Large intestine (tissue), 3 donors: ENCODE measurements around the gene ZNF280B. TPM values are rescaled to one million over a fixed set of nuclear protein-coding genes. Genes with fewer than 3 reads are reported as not detected.
A peak's percentile ranks its signal among the peaks of the same experiment; 100 is the strongest.
"Not testable (repeated sequence)": the region's sequence is repeated elsewhere in the genome, so short reads cannot be mapped to it uniquely, and the experiment has no call there.

Source experiments
- DNase-seq, 2 donors: peaks; one replicate each; pipeline versions ENCODE4 v3.0.0 to v3.0.0-alpha.2; 2013
- H3K27ac ChIP-seq: one replicate; pipeline ENCODE4 v1.5.1; 2013; ENCODE audit warnings: low read length
- H3K27me3 ChIP-seq: 2 replicates; pipeline ENCODE4 v1.6.1; 2013; ENCODE audit warnings: low read length; ENCODE audit not compliant: control insufficient read depth, insufficient read depth
- H3K36me3 ChIP-seq: 2 replicates; pipeline ENCODE4 v1.6.1; 2013; ENCODE audit warnings: low read length; ENCODE audit not compliant: control insufficient read depth, insufficient read depth
- H3K4me1 ChIP-seq: one replicate; pipeline ENCODE4 v1.6.1; 2013; ENCODE audit warnings: low read length; ENCODE audit not compliant: control insufficient read depth, insufficient read depth
- H3K4me3 ChIP-seq: one replicate; pipeline ENCODE4 v1.5.1; 2013; ENCODE audit warnings: low read length
- H3K9me3 ChIP-seq: one replicate; pipeline ENCODE4 v1.6.1; 2013; ENCODE audit warnings: mild to moderate bottlenecking, low read depth, low read length, moderate library complexity; ENCODE audit not compliant: control insufficient read depth
- WGBS: methylation state at CpG from one replicate; pipeline ENCODE4 v1.1.5; 2013; ENCODE audit warnings: low lambda C conversion rate; ENCODE audit not compliant: insufficient coverage; 5-methylcytosine and 5-hydroxymethylcytosine counted together
- polyA plus RNA-seq: library from polyadenylated mRNA; unstranded; fragments of 120-200 nt; gene quantifications from one replicate; pipeline ENCODE4 v1.2.1, GENCODE V29; 2013

The ZNF280B gene
- polyA plus RNA-seq, 1 donor: 2.3 TPM

DNA sequence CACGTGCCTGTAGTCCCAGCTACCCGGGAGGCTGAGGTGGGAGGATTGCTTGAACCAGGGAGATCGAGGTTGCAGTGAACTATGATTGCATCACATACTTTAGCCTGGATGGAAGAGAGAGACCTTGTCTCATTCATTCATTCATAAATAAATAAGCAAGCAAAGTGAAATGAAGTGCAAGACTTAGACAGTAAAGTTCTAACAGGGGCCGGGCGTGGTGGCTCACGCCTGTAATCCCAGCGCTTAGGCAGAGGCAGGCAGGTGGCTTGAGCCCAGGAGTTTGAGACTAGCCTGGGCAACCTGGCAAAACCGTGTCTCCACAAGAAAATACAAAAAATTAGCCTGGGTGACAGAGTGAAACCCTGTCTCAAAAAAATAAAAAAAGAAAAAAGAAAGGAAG lies 13.1 kb upstream of the ZNF280B start:
- no peak overlapping the region for H3K27ac ChIP-seq
- no peaks in the 10 kb centered on the region for H3K9me3 ChIP-seq
- no peak for DNase-seq
- no peaks in the 10 kb centered on the region for H3K27me3 ChIP-seq
- no peaks in the 10 kb centered on the region for H3K4me1 ChIP-seq
- H3K4me3 ChIP-seq: no peak overlapping the region
- H3K36me3 ChIP-seq: no peaks in the 10 kb centered on the region
- WGBS: 75% methylated on average over 5 of the region's 8 CpGs

DNA sequence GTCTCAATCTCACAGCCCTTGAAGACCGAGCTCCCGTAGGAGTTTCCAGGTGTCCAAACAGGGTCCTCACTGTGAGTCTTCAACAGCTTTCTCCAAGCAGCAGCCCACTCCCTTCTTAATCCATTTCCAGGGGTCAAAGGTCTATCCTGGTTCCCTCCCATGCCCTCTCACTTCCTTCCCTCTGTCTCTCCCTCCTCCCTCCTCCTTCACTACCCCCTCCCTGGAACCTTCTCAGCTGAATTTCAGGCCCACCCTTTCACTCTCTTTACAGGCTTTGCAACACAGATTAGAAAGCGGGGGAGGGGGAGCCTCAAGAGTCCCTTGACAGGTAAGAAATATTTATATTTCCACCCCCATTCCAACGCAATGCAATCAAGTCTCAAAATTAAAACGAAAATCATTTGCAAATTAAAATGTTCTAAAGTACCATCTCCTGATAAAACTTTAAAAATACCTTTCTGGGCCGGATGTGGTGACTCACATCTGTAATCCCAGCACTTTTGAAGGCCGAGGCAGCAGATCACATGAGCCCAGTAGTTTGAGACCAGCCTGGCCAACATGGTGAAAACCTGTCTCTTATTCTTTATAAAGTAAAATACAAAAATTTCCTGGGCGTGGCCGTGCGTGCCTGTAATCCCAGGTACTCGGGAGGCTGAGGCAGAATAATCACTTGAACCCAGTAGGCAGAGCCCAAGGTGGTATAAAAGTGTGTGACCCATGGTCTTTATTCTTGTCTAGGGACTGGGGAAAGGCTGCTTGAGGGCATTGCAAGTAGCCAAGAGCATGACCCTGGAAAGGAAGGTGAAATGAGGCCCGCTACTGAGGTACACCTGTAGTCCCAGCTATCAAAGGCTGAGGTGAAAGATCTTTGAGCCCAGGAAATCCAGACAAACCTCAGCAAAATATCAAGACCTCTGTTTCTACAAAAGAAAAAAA lies 12.4 kb upstream of the ZNF280B start:
- no peak for DNase-seq
- H3K36me3 ChIP-seq: no peaks in the 10 kb centered on the region
- no peak overlapping the region for H3K27ac ChIP-seq
- no peak overlapping the region for H3K4me3 ChIP-seq
- H3K4me1 ChIP-seq: no peaks in the 10 kb centered on the region
- no peaks in the 10 kb centered on the region for H3K9me3 ChIP-seq
- H3K27me3 ChIP-seq: no peaks in the 10 kb centered on the region
- 29% methylated on average over 1 of the region's 12 CpGs for WGBS

DNA sequence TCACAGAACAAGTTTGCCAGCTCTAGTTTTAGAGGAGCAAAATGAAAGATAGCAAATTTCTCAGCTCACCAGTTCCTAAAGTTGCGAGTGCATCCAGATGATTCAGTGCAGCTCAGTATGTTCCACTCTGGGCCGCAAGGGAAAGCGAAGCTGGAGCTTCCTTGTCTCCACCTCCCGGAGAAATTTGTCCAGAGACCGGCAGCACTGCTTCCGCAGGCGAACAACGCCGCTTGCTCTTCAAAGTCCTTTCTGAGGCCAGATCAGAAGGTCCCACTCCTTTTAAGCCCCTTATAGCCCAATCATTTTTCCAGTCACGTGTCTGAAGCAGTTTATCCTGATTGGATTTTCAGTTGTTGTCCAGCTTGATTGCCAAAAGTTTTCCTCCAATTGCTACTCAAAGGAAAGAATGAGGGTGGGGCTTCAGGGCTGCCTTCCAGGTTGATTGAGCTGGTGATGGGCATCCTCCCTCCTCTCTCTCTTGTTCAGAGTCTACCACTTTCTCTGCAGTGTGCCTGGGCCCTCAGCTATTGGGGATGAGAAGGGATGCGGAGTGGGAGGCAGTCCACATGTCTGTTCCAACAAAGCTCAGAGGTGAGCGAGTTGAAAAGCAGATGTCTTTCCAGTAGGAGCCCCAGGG lies 11.6 kb upstream of the ZNF280B start, which contains the start of gene ZNF280A:
ZNF280A (minus strand) TSS at position 251 of the 637 bp plus-strand sequence. CDS start 4,640 bp downstream, outside the sequence.
- Histone ChIP-seq H3K4me3 (no peak within 1 kb of the TSS), H3K27me3 (no peaks in the 10 kb centered on the region), H3K36me3 (no peaks in the 10 kb centered on the region), H3K4me1 (no peaks in the 10 kb centered on the region), H3K9me3 (no peaks in the 10 kb centered on the region), H3K27ac (no peak within 1 kb of the TSS)
- no CpG with 5 or more reads among the region's 12 CpGs for WGBS
- no peak for DNase-seq

DNA sequence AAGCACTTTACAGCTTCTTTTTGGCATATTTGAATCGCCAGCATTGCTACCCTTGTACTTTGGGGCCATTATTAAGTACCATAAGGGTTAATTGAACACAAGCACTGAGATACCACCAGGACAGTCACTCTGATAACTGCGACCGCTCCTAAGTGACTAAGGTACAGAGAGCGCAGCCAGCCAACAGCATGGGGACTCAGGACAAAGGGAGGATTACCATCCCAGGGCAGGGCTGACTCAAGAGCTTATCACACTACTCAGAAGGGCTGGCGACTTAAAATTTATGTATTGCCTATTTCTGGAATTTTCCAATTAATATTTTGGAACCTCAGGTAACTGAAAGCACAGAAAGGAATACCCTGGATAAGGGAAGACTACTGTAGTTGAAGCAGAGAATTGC lies 11.0 kb upstream of the ZNF280B start:
- Histone ChIP-seq H3K27me3 (no peaks in the 10 kb centered on the region), H3K4me3 (no peak overlapping the region), H3K9me3 (no peaks in the 10 kb centered on the region), H3K27ac (no peak overlapping the region), H3K36me3 (no peaks in the 10 kb centered on the region), H3K4me1 (no peaks in the 10 kb centered on the region)
- peak in 1 of 2 donors; percentile 23 for DNase-seq
- WGBS: no CpG with 5 or more reads among the region's 5 CpGs

DNA sequence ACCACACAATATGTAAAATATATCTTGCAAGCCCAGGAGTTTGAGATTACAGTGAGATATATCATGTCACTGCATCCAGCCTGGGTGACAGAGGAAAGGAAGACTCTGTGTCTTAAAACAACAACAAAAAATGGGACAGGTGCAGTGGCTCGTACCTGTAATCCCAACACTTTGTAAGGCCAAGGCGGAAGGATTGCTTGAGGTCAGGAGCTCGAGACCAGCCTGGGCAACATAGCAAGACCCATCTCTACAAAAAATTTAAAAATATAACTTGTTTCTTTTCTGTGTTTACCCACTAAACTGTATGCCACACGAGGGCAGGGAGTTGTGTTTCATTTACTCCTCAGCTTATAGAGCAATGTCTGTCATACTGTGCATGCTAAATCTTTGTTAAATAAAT lies 8.4 kb upstream of the ZNF280B start:
- no peak for DNase-seq
- no CpG with 5 or more reads among the region's 4 CpGs for WGBS
- Histone ChIP-seq H3K9me3 (no peaks in the 10 kb centered on the region), H3K36me3 (no peaks in the 10 kb centered on the region), H3K27ac (no peak overlapping the region), H3K4me1 (no peaks in the 10 kb centered on the region), H3K27me3 (no peaks in the 10 kb centered on the region), H3K4me3 (no peak overlapping the region)

DNA sequence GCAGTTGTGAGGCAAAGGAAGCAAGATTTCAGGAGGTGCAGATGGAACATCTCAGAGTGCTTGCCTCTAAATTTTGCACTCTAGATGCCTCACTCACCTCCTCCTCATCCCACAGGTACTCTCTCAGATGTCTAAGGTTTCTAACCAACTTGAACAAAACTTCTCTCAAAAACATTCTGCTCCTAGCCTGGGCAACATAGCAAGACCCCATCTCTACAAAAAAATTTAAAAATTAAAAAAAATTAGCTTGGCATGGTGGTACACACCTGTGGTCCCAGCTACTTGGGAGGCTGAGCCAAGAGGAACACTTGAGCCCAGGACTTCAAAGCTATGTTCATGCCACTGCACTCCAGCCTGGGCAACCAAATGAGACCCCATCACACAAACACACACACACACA lies 7.3 kb upstream of the ZNF280B start:
- Histone ChIP-seq H3K4me1 (no peaks in the 10 kb centered on the region), H3K4me3 (no peak overlapping the region), H3K9me3 (no peaks in the 10 kb centered on the region), H3K27me3 (no peaks in the 10 kb centered on the region), H3K27ac (no peak overlapping the region), H3K36me3 (no peaks in the 10 kb centered on the region)
- DNase-seq: no peak

DNA sequence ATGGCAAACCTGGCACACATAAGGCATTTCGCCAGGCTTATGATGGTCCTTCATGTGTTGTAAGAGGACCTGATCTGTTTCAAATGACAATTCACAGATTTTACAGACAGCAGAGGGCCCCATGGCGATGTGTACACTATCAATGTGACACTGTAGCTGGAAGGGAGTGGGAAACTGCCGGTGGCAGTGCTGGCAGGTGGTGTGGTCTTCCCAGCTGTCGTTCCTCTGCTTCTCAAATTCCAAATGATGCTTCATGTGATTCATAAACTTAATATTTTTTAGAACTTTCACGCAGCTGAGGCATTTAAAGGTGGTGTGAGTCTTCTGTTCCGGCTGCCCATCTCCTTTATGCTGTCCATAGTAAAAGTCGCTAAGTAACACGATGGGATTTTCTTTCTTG lies 5.9 kb upstream of the ZNF280B start:
- H3K27ac ChIP-seq, H3K9me3 ChIP-seq, H3K36me3 ChIP-seq, DNase-seq, H3K27me3 ChIP-seq, H3K4me3 ChIP-seq, H3K4me1 ChIP-seq: not testable (repeated sequence)
- WGBS: no CpG with 5 or more reads among the region's 8 CpGs

DNA sequence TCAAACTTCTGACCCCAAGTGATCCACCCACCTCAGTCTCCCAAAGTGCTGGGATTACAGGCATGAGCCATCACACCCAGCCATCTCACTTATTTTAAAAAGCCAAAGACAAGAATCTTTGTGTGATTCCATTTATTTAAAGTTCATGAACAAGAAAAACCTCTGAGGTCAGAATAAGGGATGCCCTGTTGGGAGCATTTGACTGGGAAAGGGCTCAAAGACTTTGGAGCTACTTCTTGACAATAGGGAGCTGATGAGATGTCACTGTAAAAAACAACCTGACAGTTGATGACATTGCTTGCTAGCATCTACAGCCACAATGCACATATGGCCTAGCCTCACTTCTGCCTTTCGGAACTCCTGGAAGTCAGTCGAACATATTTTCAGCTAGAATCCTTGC lies 5.1 kb upstream of the ZNF280B start:
- Histone ChIP-seq H3K36me3 (no peaks in the 10 kb centered on the region), H3K4me3 (no peak overlapping the region), H3K27ac (no peak overlapping the region), H3K27me3 (no peaks in the 10 kb centered on the region), H3K9me3 (peaks cover 4% of the 10 kb centered on the region), H3K4me1 (no peaks in the 10 kb centered on the region)
- no peak for DNase-seq
- no CpG with 5 or more reads among the region's 2 CpGs for WGBS

DNA sequence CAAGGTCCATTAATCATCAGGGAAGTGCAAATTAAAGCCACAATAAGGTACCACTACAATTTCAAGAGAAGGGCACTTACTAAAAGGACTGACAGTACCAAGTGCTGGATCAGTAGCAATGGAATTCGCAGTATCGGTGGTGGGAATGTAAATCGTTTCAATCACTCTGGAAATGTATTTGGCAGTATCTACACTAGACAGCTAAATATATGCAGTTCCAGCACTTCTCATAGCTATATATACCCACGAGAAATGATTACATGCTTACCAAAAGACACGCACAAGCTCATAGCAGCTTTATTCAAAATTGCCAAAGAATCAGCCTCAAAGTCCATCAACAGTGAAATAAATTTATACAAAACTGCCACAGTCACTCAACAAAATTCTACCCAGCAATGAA lies 4.4 kb upstream of the ZNF280B start:
- no CpG with 5 or more reads among the region's 5 CpGs for WGBS

DNA sequence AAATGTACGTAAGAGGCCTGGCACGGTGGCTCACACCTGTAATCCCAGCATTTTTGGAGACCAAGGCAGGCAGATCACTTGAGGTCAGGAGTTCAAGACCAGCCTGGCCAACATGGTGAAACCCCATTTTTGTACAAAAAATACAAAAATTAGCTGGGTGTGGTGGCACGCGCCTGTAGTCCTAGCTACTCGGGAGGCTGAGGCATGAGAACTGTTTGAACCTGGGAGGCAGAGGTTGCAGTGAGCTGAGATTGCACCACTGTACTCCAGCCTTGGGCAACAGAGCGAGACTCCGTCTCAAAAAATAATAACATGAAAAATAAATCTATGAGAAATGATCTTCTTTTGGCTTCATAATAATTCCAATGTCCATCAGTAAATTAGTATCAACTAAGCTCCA lies 2.3 kb upstream of the ZNF280B start:
- H3K27me3 ChIP-seq, H3K4me3 ChIP-seq, H3K27ac ChIP-seq, DNase-seq, H3K4me1 ChIP-seq, H3K9me3 ChIP-seq, H3K36me3 ChIP-seq: not testable (repeated sequence)
- no CpG with 5 or more reads among the region's 7 CpGs for WGBS

More for the DNA sequence above, 4.4 kb upstream of the ZNF280B start:
- no peaks in the 10 kb centered on the region for H3K4me1 ChIP-seq
- H3K4me3 ChIP-seq: no peak overlapping the region
- no peak for DNase-seq
- H3K27me3 ChIP-seq: no peaks in the 10 kb centered on the region
- peaks cover 4% of the 10 kb centered on the region for H3K9me3 ChIP-seq
- no peak overlapping the region for H3K27ac ChIP-seq
- no peaks in the 10 kb centered on the region for H3K36me3 ChIP-seq
